Suprapubic skin (tissue), 3 donors: ENCODE measurements around the gene IL23R.

Source experiments
- CTCF ChIP-seq, 2 donors: fragments of 200-600 bp in 1 of 2; fragments of 450-650 bp in 1 of 2; sonication (generic) in 1 of 2; IDR thresholded peaks; one replicate each; pipeline ENCODE4 v1.5.1; 2016 to 2019; ENCODE audit warnings: antibody characterized with exemption in 2 of 2, mild to moderate bottlenecking in 1 of 2, moderate library complexity in 1 of 2
- EP300 ChIP-seq: sonication (generic); formaldehyde crosslinking; IDR thresholded peaks from one replicate; pipeline ENCODE4 v1.6.1; 2017; ENCODE audit warnings: antibody characterized with exemption
- POLR2A ChIP-seq, 2 donors: fragments of 450-650 bp; IDR thresholded peaks; one replicate each; pipeline ENCODE4 v1.6.1; 2017; ENCODE audit warnings: antibody characterized with exemption in 2 of 2, mild to moderate bottlenecking in 2 of 2, moderate library complexity in 2 of 2

GRCh38 chr1:67299296-67299695, 133.0 kb downstream of the IL23R start:
- TF ChIP-seq CTCF (IDR thresholded peaks at IDR 0.05) (no peak), POLR2A (IDR thresholded peaks at IDR 0.05) (no peak), EP300 (no peak)
